Measurements from ENCODE around the gene PTPRN2. TPM values are rescaled to one million over a fixed set of nuclear protein-coding genes. Genes with fewer than 3 reads are reported as not detected.

Gene PTPRN2
- total and polyA plus RNA-seq, 2 of the 13 experiments (the other 11 are each of a cell fraction or from before 2014, with no cell fraction given), result 2.5 to 24.2 TPM

DNA sequence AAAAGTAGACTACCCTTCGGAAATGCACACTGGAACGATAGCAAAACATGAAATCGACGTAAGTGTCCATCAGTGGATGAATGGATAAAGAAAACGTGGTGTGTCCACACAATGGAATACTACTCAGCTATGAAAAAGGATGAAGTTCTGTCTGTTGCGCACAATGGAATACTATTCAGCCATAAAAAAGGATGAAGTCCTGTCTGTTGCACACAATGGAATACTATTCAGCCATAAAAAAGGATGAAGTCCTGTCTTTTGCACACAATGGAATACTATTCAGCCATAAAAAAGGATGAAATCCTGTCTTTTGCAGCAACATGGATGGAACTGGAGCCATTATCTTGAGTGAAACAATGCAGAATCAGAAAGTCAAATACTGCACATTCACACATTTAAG, 591.8 kb downstream of the PTPRN2 start:
- no peak overlapping the region for H2AFZ ChIP-seq (ENCODE audit: low read length)
- ATAC-seq (no peak), DNase-seq (ENCODE audit: low spot score) (no peak), FAIRE-seq (no peak)
- POLR2A ChIA-PET, result no interaction called here
- H3K4me1 ChIP-seq (ENCODE audit: insufficient read depth, low read length), result peaks cover 9% of the 10 kb centered on the region
- H3K36me3 ChIP-seq (replicated peaks in 1 of 2; ENCODE audit: control insufficient read depth in 1 of 2, insufficient read depth in 2 of 2, low read length in 2 of 2), result no peaks in the 10 kb centered on the region
- H3K4me2 ChIP-seq (ENCODE audit: low read depth, low read length), result no peak overlapping the region
- no peak overlapping the region for H3K9ac ChIP-seq (ENCODE audit: insufficient read depth, low read depth, low read length)
- BruUV-seq (replicated peaks), result no TSS peak
- no peaks in the 10 kb centered on the region for H3K9me3 ChIP-seq (ENCODE audit: low read length)
- intact Hi-C loops (cut with micrococcal nuclease; ENCODE audit: unreplicated experiment) (no loop called here), in situ Hi-C loops (cut with HindIII; ENCODE audit: extremely low pct_ligation_motif_present, low pct_unique_long_range_greater_than_20kb) (no loop called here)
- CTCF ChIA-PET (ENCODE audit: low intra/inter-chr PET ratio, low total read pairs), result no interaction called here
- H3K27me3 ChIP-seq (ENCODE audit: control insufficient read depth in 1 of 2, insufficient read depth in 2 of 2, low read length in 2 of 2), result no peaks in the 10 kb centered on the region
- peaks cover 10% of the 10 kb centered on the region; the same call in 1 of the 2 replicates for H4K20me1 ChIP-seq (ENCODE audit: insufficient read depth, low read length)
- no peaks in the 10 kb centered on the region for H3K79me2 ChIP-seq (ENCODE audit: insufficient read depth, low read length)
- H3K4me3 ChIP-seq (replicated peaks in 1 of 3; ENCODE audit: insufficient read depth in 1 of 3, low read depth in 2 of 3, low read length in 3 of 3), result no peak overlapping the region
- no peak overlapping the region for H3K27ac ChIP-seq (ENCODE audit: extremely low read length, insufficient read depth, low read length)
- no peak for TF ChIP-seq ZNF510 (CRISPR knock-in tag; IDR thresholded peaks at IDR 0.05; ENCODE audit: low read depth)
- TF ChIP-seq KMT2A (CRISPR knock-in tag; IDR thresholded peaks at IDR 0.05), result no peak
- no peak for TF ChIP-seq CENPT (CRISPR knock-in tag; IDR thresholded peaks at IDR 0.05; ENCODE audit: low read depth)
- peak; percentile 45; the same call in 1 of the 2 replicates for TF ChIP-seq ZMYM3 (CRISPR knock-in tag; IDR thresholded peaks at IDR 0.05)
- no peak for TF ChIP-seq NR2F2 (IDR thresholded peaks at IDR 0.05; ENCODE audit: borderline replicate concordance, low read depth)
- TF ChIP-seq, protein P1, sequence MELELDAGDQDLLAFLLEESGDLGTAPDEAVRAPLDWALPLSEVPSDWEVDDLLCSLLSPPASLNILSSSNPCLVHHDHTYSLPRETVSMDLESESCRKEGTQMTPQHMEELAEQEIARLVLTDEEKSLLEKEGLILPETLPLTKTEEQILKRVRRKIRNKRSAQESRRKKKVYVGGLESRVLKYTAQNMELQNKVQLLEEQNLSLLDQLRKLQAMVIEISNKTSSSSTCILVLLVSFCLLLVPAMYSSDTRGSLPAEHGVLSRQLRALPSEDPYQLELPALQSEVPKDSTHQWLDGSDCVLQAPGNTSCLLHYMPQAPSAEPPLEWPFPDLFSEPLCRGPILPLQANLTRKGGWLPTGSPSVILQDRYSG (CRISPR knock-in tag; IDR thresholded peaks at IDR 0.05), result no peak
- TF ChIP-seq, protein P2, sequence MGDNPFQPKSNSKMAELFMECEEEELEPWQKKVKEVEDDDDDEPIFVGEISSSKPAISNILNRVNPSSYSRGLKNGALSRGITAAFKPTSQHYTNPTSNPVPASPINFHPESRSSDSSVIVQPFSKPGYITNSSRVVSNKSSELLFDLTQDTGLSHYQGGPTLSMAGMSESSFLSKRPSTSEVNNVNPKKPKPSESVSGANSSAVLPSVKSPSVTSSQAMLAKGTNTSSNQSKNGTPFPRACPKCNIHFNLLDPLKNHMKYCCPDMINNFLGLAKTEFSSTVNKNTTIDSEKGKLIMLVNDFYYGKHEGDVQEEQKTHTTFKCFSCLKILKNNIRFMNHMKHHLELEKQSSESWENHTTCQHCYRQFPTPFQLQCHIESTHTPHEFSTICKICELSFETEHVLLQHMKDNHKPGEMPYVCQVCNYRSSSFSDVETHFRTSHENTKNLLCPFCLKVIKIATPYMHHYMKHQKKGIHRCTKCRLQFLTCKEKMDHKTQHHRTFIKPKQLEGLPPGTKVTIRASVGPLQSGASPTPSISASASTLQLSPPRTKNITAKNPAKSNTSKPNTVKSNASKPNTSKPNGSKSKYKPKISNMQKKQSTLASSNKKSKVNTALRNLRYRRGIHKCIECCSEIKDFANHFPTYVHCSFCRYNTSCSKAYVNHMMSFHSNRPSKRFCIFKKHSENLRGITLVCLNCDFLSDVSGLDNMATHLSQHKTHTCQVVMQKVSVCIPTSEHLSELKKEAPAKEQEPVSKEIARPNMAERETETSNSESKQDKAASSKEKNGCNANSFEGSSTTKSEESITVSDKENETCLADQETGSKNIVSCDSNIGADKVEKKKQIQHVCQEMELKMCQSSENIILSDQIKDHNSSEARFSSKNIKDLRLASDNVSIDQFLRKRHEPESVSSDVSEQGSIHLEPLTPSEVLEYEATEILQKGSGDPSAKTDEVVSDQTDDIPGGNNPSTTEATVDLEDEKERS (CRISPR knock-in tag; IDR thresholded peaks at IDR 0.05), result 0 out of 2 replicates have a peak, but pooled peaks have one; percentile 22
- WGBS (ENCODE audit: low lambda C conversion rate), result 88% methylated on average over 6 of the region's 6 CpGs
